Uterus (tissue), 2 donors: ENCODE measurements around the gene HBG2.

Experiments
- CTCF ChIP-seq, 4 experiments: fragments of 200-600 bp in 2 of 4; fragments of 450-650 bp in 2 of 4; sonication (generic) in 2 of 4; IDR thresholded peaks; one replicate each; pipeline ENCODE4 v1.5.1; 2016 to 2019; ENCODE audit warnings: antibody characterized with exemption in 4 of 4, mild to moderate bottlenecking in 2 of 4, moderate library complexity in 1 of 4
- POLR2A ChIP-seq, 2 donors: fragments of 450-650 bp; IDR thresholded peaks; one replicate each; pipeline ENCODE4 v1.6.1; 2016; ENCODE audit warnings: antibody characterized with exemption in 2 of 2, mild to moderate bottlenecking in 1 of 2, moderate library complexity in 1 of 2

- no peak for TF ChIP-seq CTCF (IDR thresholded peaks at IDR 0.05)
- TF ChIP-seq POLR2A (IDR thresholded peaks at IDR 0.05) = no peak
Observed at GRCh38 chr11:5232821-5233220, 21.8 kb downstream of the HBG2 start.
